Testis (tissue), 3 donors: ENCODE measurements around the gene MOXD1. TPM values are rescaled to one million over a fixed set of nuclear protein-coding genes. Genes with fewer than 3 reads are reported as not detected.

Experiments
- DNase-seq: peaks from one replicate; pipeline ENCODE4 v3.0.0-alpha.2; 2019
- H3K27ac ChIP-seq, 2 donors: fragments of 200-600 bp; sonication (generic); one replicate each; pipeline ENCODE4 v1.5.1; 2019
- H3K27me3 ChIP-seq: fragments of 200-600 bp; sonication (generic); one replicate; pipeline ENCODE4 v1.5.1; 2019
- H3K36me3 ChIP-seq: fragments of 200-600 bp; sonication (generic); one replicate; pipeline ENCODE4 v1.5.1; 2017; ENCODE audit warnings: low read depth; ENCODE audit errors: missing control alignments
- H3K4me1 ChIP-seq: fragments of 200-600 bp; sonication (generic); one replicate; pipeline ENCODE4 v1.5.1; 2019
- H3K4me3 ChIP-seq, 2 donors: fragments of 200-600 bp; sonication (generic); one replicate each; pipeline ENCODE4 v1.5.1; 2017 to 2019
- H3K9me3 ChIP-seq: fragments of 200-600 bp; sonication (generic); one replicate; pipeline ENCODE4 v1.5.1; 2017
- CTCF ChIP-seq, 3 experiments: fragments of 450-650 bp in 2 of 3; fragments of 200-600 bp in 1 of 3; sonication (generic) in 1 of 3; IDR thresholded peaks; one replicate each; pipeline ENCODE4 v1.5.1; 2016 to 2019; ENCODE audit warnings: antibody characterized with exemption in 3 of 3, mild to moderate bottlenecking in 2 of 3, moderate library complexity in 1 of 3
- POLR2A ChIP-seq: fragments of 450-650 bp; IDR thresholded peaks from one replicate; pipeline ENCODE4 v1.6.1; 2017; ENCODE audit warnings: antibody characterized with exemption, mild to moderate bottlenecking, moderate library complexity
- WGBS, 2 donors: methylation state at CpG; one replicate each; pipeline ENCODE4 v1.1.5; 2018; 5-methylcytosine and 5-hydroxymethylcytosine counted together
- intact Hi-C: fragments of 100-400 bp; cut with DNase I; formaldehyde crosslinking; loops from one replicate; pipeline ENCODE4 v1.15.1; 2023; ENCODE audit warnings: low total_unique reads
- polyA plus RNA-seq: library from polyadenylated mRNA; stranded (reverse); fragments of 350-450 nt; fragmentation: Illumina TruSeq; extraction: RNeasy Lipid Tissue Mini Kit (QIAGEN cat#74804); gene quantifications from one replicate; pipeline ENCODE4 v1.2.3, GENCODE V29; 2014; ENCODE audit warnings: low read depth, low replicate concordance; ENCODE audit not compliant: insufficient read depth
- total RNA-seq, 2 donors: library from RNA; depleted of rRNA; stranded (reverse); fragments of >200 nt; gene quantifications; one replicate each; pipeline ENCODE4 v1.2.3, GENCODE V29; 2016

The MOXD1 gene
- total and polyA plus RNA-seq, 3 donors from 2014 or later = 3.1 to 8.6 (median 7.4) TPM

- H3K36me3 ChIP-seq = no peaks in the 10 kb centered on the region
- no peaks in the 10 kb centered on the region for H3K9me3 ChIP-seq
- intact Hi-C loops = no loop called here
- 19 to 20% methylated on average over 26 to 35 of the region's 35 CpGs for WGBS, 2 donors
- H3K27me3 ChIP-seq = no peaks in the 10 kb centered on the region
- no peak overlapping the region for H3K27ac ChIP-seq
- H3K4me3 ChIP-seq = peak overlapping the region; percentile 34 to 65
- TF ChIP-seq POLR2A = no peak
- TF ChIP-seq CTCF (IDR thresholded peaks at IDR 0.05) = no peak
- no peaks in the 10 kb centered on the region for H3K4me1 ChIP-seq
- no peak for DNase-seq
These were observed 477 bp upstream of the MOXD1 start for GRCh38 chr6:132401618-132402285.

GRCh38 chr6:132400555-132400882, 756 bp downstream of the MOXD1 start:
- H3K27me3 ChIP-seq = no peaks in the 10 kb centered on the region
- no peaks in the 10 kb centered on the region for H3K9me3 ChIP-seq
- intact Hi-C loops = no loop called here
- TF ChIP-seq CTCF (IDR thresholded peaks at IDR 0.05) (no peak), POLR2A (no peak)
- H3K36me3 ChIP-seq = no peaks in the 10 kb centered on the region
- no peaks in the 10 kb centered on the region for H3K4me1 ChIP-seq
- no peak overlapping the region for H3K27ac ChIP-seq
- 26 to 30% methylated on average over 6 to 11 of the region's 11 CpGs for WGBS, 2 donors
- no peak for DNase-seq
- peak overlapping the region; percentile 34 to 65 for H3K4me3 ChIP-seq

GRCh38 chr6:132399376-132400074, 1.8 kb downstream of the MOXD1 start:
- intact Hi-C loops = no loop called here
- Histone ChIP-seq H3K9me3 (no peaks in the 10 kb centered on the region), H3K27me3 (no peaks in the 10 kb centered on the region), H3K36me3 (no peaks in the 10 kb centered on the region), H3K27ac (no peak overlapping the region), H3K4me1 (no peaks in the 10 kb centered on the region), H3K4me3 (no peak overlapping the region)
- no peak for DNase-seq
- TF ChIP-seq CTCF (IDR thresholded peaks at IDR 0.05) (no peak), POLR2A (no peak)
- 60 to 71% methylated on average over 4 of the region's 4 CpGs for WGBS, 2 donors

GRCh38 chr6:132395015-132395597, 6.2 kb downstream of the MOXD1 start:
- H3K27me3 ChIP-seq = no peaks in the 10 kb centered on the region
- WGBS, 2 donors = 91 to 98% methylated on average over 2 of the region's 2 CpGs
- H3K9me3 ChIP-seq = no peaks in the 10 kb centered on the region
- TF ChIP-seq CTCF (IDR thresholded peaks at IDR 0.05) = no peak
- TF ChIP-seq POLR2A = no peak
- H3K27ac ChIP-seq = no peak overlapping the region
- no peaks in the 10 kb centered on the region for H3K4me1 ChIP-seq
- intact Hi-C loops = no loop called here
- no peaks in the 10 kb centered on the region for H3K36me3 ChIP-seq
- no peak overlapping the region for H3K4me3 ChIP-seq
- no peak for DNase-seq
